K562 (cell line): ENCODE data around the gene TPX2. TPM values are rescaled to one million over a fixed set of nuclear protein-coding genes. Genes with fewer than 3 reads are reported as not detected.
A peak's percentile ranks its signal among the peaks of the same experiment; 100 is the strongest.

Experiments used
- ATAC-seq: fragments of 200-7000 bp; cut with Tn5 transposase; 3 replicates; pipeline ENCODE4 v1.9.1; 2020; ENCODE audit warnings: moderate library complexity
- BruUV-seq: library from RNA; stranded (reverse); fragments of 400-500 nt; replicated peaks from 2 replicates; lab custom pipeline; 2021; lab: Mats Ljungman, UMichigan
- CTCF ChIA-PET: fragments of 300-600 bp; formaldehyde crosslinking; extraction: SDS; loops from one replicate; lab custom pipeline; 2021; ENCODE audit warnings: low intra/inter-chr PET ratio; lab: Yijun Ruan, JAX
- POLR2A ChIA-PET: fragments of 300-600, 350-650 bp; sonication (Branson Sonifier 250); formaldehyde crosslinking; extraction: SDS; loops from one replicate; lab custom pipeline; 2021; ENCODE audit warnings: antibody characterized with exemption, inconsistent platforms; lab: Yijun Ruan, JAX
- DNase-seq, 4 experiments: peaks; one replicate each; pipeline versions ENCODE4 v3.0.0 to v3.0.0-alpha.2; 2011 to 2018; ENCODE audit warnings: low spot score in 3 of 4, mixed read lengths in 3 of 4; ENCODE audit errors: extremely low read depth in 1 of 4
- FAIRE-seq: peaks from 2 replicates; lab custom pipeline; 2011; peaks lifted over from hg19 to GRCh38; lab: Jason Lieb, UNC
- H2AFZ ChIP-seq: 2 replicates; pipeline ENCODE4 v1.6.0; 2011; ENCODE audit warnings: low read depth, low read length, control low read depth, inconsistent platforms
- H3K27ac ChIP-seq: fragments of 200-600 bp; 3 replicates; pipeline ENCODE4 v1.8.0; 2011; ENCODE audit warnings: low read depth, mild to moderate bottlenecking, control low read depth, inconsistent platforms, low read length, moderate library complexity, mixed read lengths; ENCODE audit errors: extremely low read depth
- H3K27me3 ChIP-seq, 2 experiments: fragments of 300-600 bp in 1 of 2; 2 replicates in 1 of 2; 3 replicates in 1 of 2; pipeline versions ENCODE4 v1.6.0 to v1.8.0; 2011; ENCODE audit warnings: inconsistent platforms in 2 of 2, low read length in 2 of 2, mild to moderate bottlenecking in 1 of 2, mixed read lengths in 1 of 2, moderate library complexity in 1 of 2; ENCODE audit not compliant: control insufficient read depth in 2 of 2, insufficient read depth in 2 of 2
- H3K36me3 ChIP-seq: fragments of 300-600 bp; 3 replicates; pipeline ENCODE4 v1.8.0; 2011; ENCODE audit warnings: mild to moderate bottlenecking, low read length, inconsistent platforms; ENCODE audit not compliant: control insufficient read depth, insufficient read depth
- H3K4me1 ChIP-seq, 2 experiments: fragments of 200-600 bp in 1 of 2; replicated peaks in 1 of 2; 2 replicates in 1 of 2; 3 replicates in 1 of 2; pipeline versions ENCODE4 v1.5.1 to v1.8.0; 2011; ENCODE audit warnings: inconsistent platforms in 2 of 2, low read length in 2 of 2, mild to moderate bottlenecking in 1 of 2, mixed read lengths in 1 of 2, moderate library complexity in 1 of 2; ENCODE audit not compliant: control insufficient read depth in 2 of 2, insufficient read depth in 2 of 2
- H3K4me2 ChIP-seq: 2 replicates; pipeline ENCODE4 v1.6.1; 2011; ENCODE audit warnings: low read length, control low read depth, inconsistent platforms, mixed read lengths; ENCODE audit not compliant: insufficient read depth
- H3K4me3 ChIP-seq: fragments of 200-600 bp; sonication (generic), shearing (Covaris generic); 2 replicates; pipeline ENCODE4 v1.5.1; 2016; ENCODE audit warnings: control low read depth, inconsistent platforms
- H3K79me2 ChIP-seq: fragments of 200-600 bp; 3 replicates; pipeline ENCODE4 v1.8.0; 2011; ENCODE audit warnings: low read length, inconsistent platforms; ENCODE audit not compliant: control insufficient read depth, insufficient read depth
- H3K9ac ChIP-seq, 2 experiments: 2 replicates each; pipeline versions ENCODE4 v1.6.0 to v1.6.1; 2011; ENCODE audit warnings: low read depth in 2 of 2, low read length in 2 of 2, control low read depth in 1 of 2, inconsistent platforms in 1 of 2, mild to moderate bottlenecking in 1 of 2, mixed read lengths in 1 of 2; ENCODE audit not compliant: insufficient read depth in 1 of 2
- H3K9me1 ChIP-seq: one replicate; pipeline ENCODE4 v1.6.0; 2011; ENCODE audit warnings: inconsistent platforms, mild to moderate bottlenecking, low read length, moderate library complexity; ENCODE audit not compliant: control insufficient read depth, insufficient read depth
- H3K9me3 ChIP-seq: replicated peaks from 2 replicates; pipeline ENCODE4 v1.5.1; 2011; ENCODE audit warnings: low read depth, low read length, inconsistent platforms; ENCODE audit not compliant: control insufficient read depth, insufficient read depth
- H4K20me1 ChIP-seq: replicated peaks from 2 replicates; pipeline ENCODE4 v1.6.1; 2011; ENCODE audit warnings: low read length, inconsistent platforms, mixed read lengths; ENCODE audit not compliant: control insufficient read depth, insufficient read depth
- ADNP ChIP-seq: fragments of 200-800 bp; sonication (Bioruptor generic); IDR thresholded peaks from 2 replicates; pipeline ENCODE4 v1.6.1; 2016; ENCODE audit warnings: missing genetic modification characterization, missing compliant biosample characterization
- BCOR ChIP-seq: fragments of 450-650 bp; IDR thresholded peaks from 2 replicates; pipeline ENCODE4 v1.6.1; 2016
- CCNT2 ChIP-seq: IDR thresholded peaks from 2 replicates; pipeline ENCODE4 v1.6.1; 2011; ENCODE audit warnings: borderline replicate concordance, low read depth, mild to moderate bottlenecking, moderate library complexity, mixed read lengths, low read length; ENCODE audit not compliant: insufficient read length; ENCODE audit errors: extremely low read depth
- NCOA2 ChIP-seq, 2 experiments: fragments of 450-650 bp; IDR thresholded peaks; 2 replicates each; pipeline ENCODE4 v1.6.1; 2018; ENCODE audit warnings: mild to moderate bottlenecking in 2 of 2, moderate library complexity in 1 of 2; ENCODE audit not compliant: partially characterized antibody in 2 of 2
- RBM25 ChIP-seq: fragments of 200-400 bp; formaldehyde crosslinking; IDR thresholded peaks from 2 replicates; pipeline ENCODE4 v1.6.1; 2018; ENCODE audit warnings: low read length, low read depth, moderate library complexity; ENCODE audit not compliant: severe bottlenecking
- in situ Hi-C: fragments of 300-500 bp; cut with MboI; formaldehyde crosslinking; loops from 4 replicates; pipeline ENCODE4 v1.15.0; 2018; ENCODE audit warnings: inconsistent platforms, mixed read lengths
- intact Hi-C: fragments of 100-400 bp; cut with micrococcal nuclease; formaldehyde crosslinking; loops from 2 replicates; pipeline ENCODE4 v1.14.2; 2022
- polyA plus RNA-seq, 8 experiments: library from polyadenylated mRNA; depleted of rRNA in 4 of 8; stranded (reverse) in 5 of 8; unstranded in 3 of 8; fragments of >200 nt; fragmentation: Nextera tagmentation in 2 of 8; fragmentation: Illumina TruSeq in 1 of 8; extraction: Ambion mirVana in 2 of 8; extraction: Trizol in 1 of 8; gene quantifications; 2 replicates each; pipeline versions ENCODE4 v1.2.1 to v1.2.3, GENCODE V29; 2011 to 2014; ENCODE audit warnings: inconsistent platforms in 1 of 8, missing spikeins in 1 of 8
- total RNA-seq, 7 experiments: library from RNA; depleted of rRNA in 6 of 7; stranded (reverse); fragments of >200 nt in 6 of 7; fragmentation: Illumina TruSeq in 2 of 7; extraction: Trizol in 2 of 7; gene quantifications; 2 replicates each; pipeline versions ENCODE4 v1.2.1 to v1.2.3, GENCODE V29; 2011 to 2021; ENCODE audit warnings: low replicate concordance in 1 of 7

TPX2 gene
- total and polyA plus RNA-seq, 9 of the 15 experiments (the other 6 are each of a cell fraction or from before 2014, with no cell fraction given): 48.0 to 241 (median 133) TPM

DNA sequence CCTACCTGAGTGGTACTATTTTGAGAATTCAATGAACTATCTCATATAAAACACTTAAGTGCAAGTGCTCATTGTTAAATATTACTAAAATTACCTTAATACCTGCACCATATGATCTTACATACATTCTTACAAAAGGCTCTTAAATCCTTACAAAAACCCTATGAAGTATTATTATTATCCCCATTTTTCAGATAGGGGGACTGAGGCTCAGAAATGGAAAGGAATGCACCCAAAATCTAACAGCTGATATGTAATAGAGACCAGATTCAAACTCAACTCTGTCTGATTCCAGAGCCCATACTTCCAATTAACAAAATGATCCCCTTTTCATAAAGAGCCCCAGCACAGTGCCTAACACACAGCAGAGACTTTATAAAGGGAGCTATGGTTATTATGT lies 33.9 kb upstream of the TPX2 start:
- Histone ChIP-seq H3K4me2 (no peak overlapping the region; the same call in 1 of the 2 replicates), H3K79me2 (peaks cover 95% of the 10 kb centered on the region)
- in situ Hi-C loops: no loop called here
- TF ChIP-seq NCOA2 (IDR thresholded peaks at IDR 0.05; ENCODE audit: partially characterized antibody in 2 of 2): peak in 1 of 2 experiments; percentile 17
- peak; percentile 53; the same call in 1 of the 2 replicates for TF ChIP-seq ADNP (tag)
- no peak for TF ChIP-seq CCNT2
- TF ChIP-seq RBM25: peak; percentile 85
- TF ChIP-seq BCOR: peak; percentile 73
- TF ChIP-seq, all 486 proteins: peak for 4
- H3K9me1 ChIP-seq: no peaks in the 10 kb centered on the region
- CTCF ChIA-PET: no interaction called here
- no peaks in the 10 kb centered on the region for H3K27me3 ChIP-seq
- H3K9ac ChIP-seq: peak overlapping the region; percentile 49 to 55; a peak in 3 of 4 replicates
- peaks cover 10% of the 10 kb centered on the region; the same call in 1 of the 2 replicates for H4K20me1 ChIP-seq
- POLR2A ChIA-PET: interaction anchor here (0.9 to 2.0 kb wide), 6 partner anchors 8 to 18 kb away, joined by 3 to 9 read pairs (median 4); no protein-coding TSS in a partner anchor
- no peak for ATAC-seq
- DNase-seq: no peak
- no peaks in the 10 kb centered on the region; the same call in 1 of the 2 replicates for H3K9me3 ChIP-seq
- no peak overlapping the region for H2AFZ ChIP-seq
- peaks cover 42 to 60% of the 10 kb centered on the region in 2 experiments for H3K4me1 ChIP-seq
- FAIRE-seq: no peak
- H3K36me3 ChIP-seq: peaks cover 76% of the 10 kb centered on the region
- H3K27ac ChIP-seq: peak overlapping the region; percentile 76; the same call in 2 of the 3 replicates
- H3K4me3 ChIP-seq: no peak overlapping the region
- BruUV-seq: no TSS peak
- intact Hi-C loops: no loop called here
